HFF-Myc (cell line): Measurements from ENCODE around the gene TEX19.

ENCODE experiments used
- DNase-seq: peaks from one replicate; pipeline ENCODE4 v3.0.0-alpha.2; 2011; ENCODE audit warnings: low read depth; ENCODE audit errors: extremely low read depth
- H3K4me3 ChIP-seq: replicated peaks from 2 replicates; pipeline ENCODE4 v1.5.1; 2011; ENCODE audit warnings: low read depth, mild to moderate bottlenecking, control low read depth, low read length
- CTCF ChIP-seq: IDR thresholded peaks from 2 replicates; pipeline ENCODE4 v1.5.1; 2012; ENCODE audit warnings: mild to moderate bottlenecking, low read depth, low read length, control low read depth; ENCODE audit errors: missing control alignments

TEX19 gene

GRCh38 chr17:82314727-82315605, 44.1 kb upstream of the TEX19 start:
- no peak for DNase-seq
- no peak for TF ChIP-seq CTCF
- no peak overlapping the region for H3K4me3 ChIP-seq

- H3K4me3 ChIP-seq, result no peak overlapping the region
- no peak for DNase-seq
- no peak for TF ChIP-seq CTCF
Measured at GRCh38 chr17:82315703-82316358, 43.2 kb upstream of the TEX19 start.

DNA sequence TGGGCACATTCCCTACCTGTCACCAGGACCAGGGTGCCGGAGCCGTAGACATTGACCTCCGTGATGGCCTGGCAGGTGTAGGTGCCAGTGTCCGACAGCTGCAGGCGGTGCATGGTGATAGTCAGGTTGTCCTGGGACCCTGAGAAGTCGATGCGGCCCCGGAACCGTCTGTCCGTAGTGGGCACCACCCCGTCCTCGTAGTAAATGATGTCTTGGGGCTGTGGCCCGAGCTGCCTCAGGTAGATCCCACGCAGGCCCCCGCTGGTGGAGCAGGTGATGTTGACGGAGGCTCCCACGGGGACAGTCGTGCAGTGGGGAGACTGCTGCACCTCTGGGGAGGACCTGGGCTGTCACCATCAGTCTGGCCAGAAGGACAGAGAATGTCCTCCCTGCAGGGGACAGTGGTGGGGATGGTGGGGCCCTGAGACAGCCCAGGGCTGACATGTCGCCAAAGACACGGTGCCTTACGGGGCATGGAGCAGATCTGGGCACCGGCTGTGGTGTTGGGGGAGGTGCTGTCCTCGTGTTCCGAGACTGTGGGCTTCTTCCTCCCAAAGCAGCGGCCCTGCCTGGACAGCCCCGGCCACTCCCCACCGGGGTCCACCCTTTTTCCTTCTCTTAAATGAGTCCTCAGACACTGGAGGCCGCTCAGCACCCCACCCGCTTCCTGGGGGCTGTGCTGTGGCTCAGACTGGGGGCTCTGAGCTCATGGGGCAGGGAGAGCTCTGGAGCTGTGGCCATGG, 42.2 kb upstream of the TEX19 start:
- no peak overlapping the region for H3K4me3 ChIP-seq
- TF ChIP-seq CTCF, result no peak
- no peak for DNase-seq

DNA sequence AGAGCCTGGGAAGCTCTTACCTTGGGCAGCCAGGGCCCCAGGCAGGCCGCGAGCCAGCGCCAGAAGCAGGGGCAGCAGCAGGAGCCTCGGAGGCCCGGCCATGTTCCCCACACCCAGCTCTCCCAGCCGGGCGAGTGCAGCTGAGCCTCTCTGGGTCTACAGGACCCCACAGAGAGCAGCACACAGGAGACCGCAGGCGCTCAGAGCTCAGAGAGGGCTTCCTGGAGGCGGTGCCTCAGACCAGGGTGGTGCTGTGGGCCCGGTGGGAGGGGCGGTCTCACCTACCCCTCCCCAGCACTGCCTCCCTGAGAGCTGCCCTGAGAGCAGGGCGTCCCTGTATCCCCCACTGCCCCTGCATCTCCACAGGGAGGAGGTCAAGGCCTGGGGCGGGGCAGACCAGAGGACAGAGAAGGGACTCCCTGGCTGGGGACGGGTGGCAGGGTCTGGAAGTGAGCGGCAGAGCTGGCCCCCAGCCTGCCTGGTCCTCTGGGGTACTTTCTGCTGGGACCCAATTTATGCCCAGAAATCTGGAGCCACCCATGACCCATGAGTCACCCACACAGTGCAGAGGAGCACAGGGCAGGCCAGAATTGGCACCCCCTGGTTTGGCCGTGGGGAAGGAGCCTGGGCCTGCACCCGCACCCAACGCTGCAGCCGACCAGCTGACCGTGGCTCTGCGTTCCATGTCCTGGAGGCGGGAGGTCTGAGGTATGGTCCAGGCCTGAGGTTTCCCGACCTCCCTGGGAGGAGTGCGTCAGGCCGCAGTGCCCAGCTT, 41.5 kb upstream of the TEX19 start, which contains the start of gene CD7:
CD7 (minus strand) TSS at position 215 of the 775 bp plus-strand sequence; CDS start at position 102, 113 bp downstream.
- DNase-seq, result no peak
- TF ChIP-seq CTCF, result no peak
- H3K4me3 ChIP-seq, result no peak within 1 kb of the TSS

- no peak for DNase-seq
- H3K4me3 ChIP-seq, result no peak overlapping the region
- TF ChIP-seq CTCF, result no peak
Measured at GRCh38 chr17:82318169-82318498, 40.9 kb upstream of the TEX19 start.
